ENCODE results near the gene PRRC2C.
"Not testable (repeated sequence)": the region's sequence is repeated elsewhere in the genome, so short reads cannot be mapped to it uniquely, and the experiment has no call there.

DNA sequence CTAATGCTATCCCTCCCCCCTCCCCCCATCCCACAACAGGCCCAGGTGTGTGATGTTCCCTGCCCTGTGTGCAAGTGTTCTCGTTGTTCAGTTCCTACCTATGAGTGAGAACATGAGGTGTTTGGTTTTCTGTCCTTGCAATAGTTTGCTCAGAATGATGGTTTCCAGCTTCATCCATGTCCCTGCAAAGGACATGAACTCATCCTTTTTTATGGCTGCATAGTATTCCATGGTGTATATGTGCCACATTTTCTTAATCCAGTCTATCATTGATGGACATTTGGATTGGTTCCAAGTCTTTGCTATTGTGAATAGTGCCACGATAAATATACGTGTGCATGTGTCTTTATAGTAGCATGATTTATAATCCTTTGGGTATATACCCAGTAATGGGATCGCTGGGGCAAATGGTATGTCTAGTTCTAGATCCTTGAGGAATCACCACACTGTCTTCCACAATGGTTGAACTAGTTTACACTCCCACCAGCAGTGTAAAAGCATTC, 65.3 kb downstream of the PRRC2C start:
- TF ChIP-seq, protein P1, sequence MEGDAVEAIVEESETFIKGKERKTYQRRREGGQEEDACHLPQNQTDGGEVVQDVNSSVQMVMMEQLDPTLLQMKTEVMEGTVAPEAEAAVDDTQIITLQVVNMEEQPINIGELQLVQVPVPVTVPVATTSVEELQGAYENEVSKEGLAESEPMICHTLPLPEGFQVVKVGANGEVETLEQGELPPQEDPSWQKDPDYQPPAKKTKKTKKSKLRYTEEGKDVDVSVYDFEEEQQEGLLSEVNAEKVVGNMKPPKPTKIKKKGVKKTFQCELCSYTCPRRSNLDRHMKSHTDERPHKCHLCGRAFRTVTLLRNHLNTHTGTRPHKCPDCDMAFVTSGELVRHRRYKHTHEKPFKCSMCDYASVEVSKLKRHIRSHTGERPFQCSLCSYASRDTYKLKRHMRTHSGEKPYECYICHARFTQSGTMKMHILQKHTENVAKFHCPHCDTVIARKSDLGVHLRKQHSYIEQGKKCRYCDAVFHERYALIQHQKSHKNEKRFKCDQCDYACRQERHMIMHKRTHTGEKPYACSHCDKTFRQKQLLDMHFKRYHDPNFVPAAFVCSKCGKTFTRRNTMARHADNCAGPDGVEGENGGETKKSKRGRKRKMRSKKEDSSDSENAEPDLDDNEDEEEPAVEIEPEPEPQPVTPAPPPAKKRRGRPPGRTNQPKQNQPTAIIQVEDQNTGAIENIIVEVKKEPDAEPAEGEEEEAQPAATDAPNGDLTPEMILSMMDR (conservative IDR thresholded peaks at IDR 0.05): not testable (repeated sequence)
- TF ChIP-seq EZH2 (IDR thresholded peaks at IDR 0.05; ENCODE audit: low read depth): not testable (repeated sequence)

Data from PC-9 (cell line).